GM12878 (cell line): Measurements from ENCODE around the gene GRIK4. TPM values are rescaled to one million over a fixed set of nuclear protein-coding genes. Genes with fewer than 3 reads are reported as not detected.

Source experiments
- ATAC-seq: fragments of 200-7000 bp; cut with Tn5 transposase; 3 replicates; pipeline ENCODE4 v1.9.1; 2020; ENCODE audit warnings: mild to moderate bottlenecking, moderate library complexity
- BruUV-seq: library from RNA; stranded (reverse); fragments of 400-500 nt; replicated peaks from 2 replicates; lab custom pipeline; 2021; lab: Mats Ljungman, UMichigan
- CTCF ChIA-PET: fragments of 300-600 bp; sonication (Branson Sonifier 250); formaldehyde crosslinking; extraction: SDS; loops from one replicate; lab custom pipeline; 2021; ENCODE audit warnings: inconsistent platforms; lab: Yijun Ruan, JAX
- POLR2A ChIA-PET: fragments of 350-600 bp; formaldehyde crosslinking; extraction: SDS; loops from one replicate; lab custom pipeline; 2021; ENCODE audit warnings: inconsistent platforms; lab: Charles Lee
- RAD21 ChIA-PET: fragments of 300-600 bp; sonication (Branson Sonifier 250); formaldehyde crosslinking; loops from one replicate; lab custom pipeline; 2023; ENCODE audit warnings: antibody characterized with exemption; ENCODE audit not compliant: unreplicated experiment; lab: Charles Lee
- SMC1A ChIA-PET: fragments of 300-600 bp; sonication (Branson Sonifier 250); formaldehyde crosslinking; loops from one replicate; lab custom pipeline; 2023; ENCODE audit not compliant: unreplicated experiment, uncharacterized antibody; lab: Charles Lee
- DNase-seq: peaks from one replicate; pipeline ENCODE4 v3.0.0-alpha.2; 2011; ENCODE audit warnings: low read depth, low spot score
- FAIRE-seq: peaks from 3 replicates; lab custom pipeline; 2011; peaks lifted over from hg19 to GRCh38; lab: Jason Lieb, UNC
- H2AFZ ChIP-seq: 2 replicates; pipeline ENCODE4 v1.6.0; 2011; ENCODE audit warnings: low read depth, low read length, control low read depth; ENCODE audit not compliant: control insufficient read depth
- H3K27ac ChIP-seq: 2 replicates; pipeline ENCODE4 v1.5.1; 2011; ENCODE audit warnings: control low read depth; ENCODE audit not compliant: control insufficient read depth, insufficient read depth
- H3K27me3 ChIP-seq, 2 experiments: replicated peaks in 1 of 2; 2 replicates each; pipeline versions ENCODE4 v1.6.0 to v1.6.1; 2011; ENCODE audit warnings: low read length in 1 of 2; ENCODE audit not compliant: control insufficient read depth in 2 of 2, insufficient read depth in 2 of 2
- H3K36me3 ChIP-seq, 2 experiments: 2 replicates each; pipeline ENCODE4 v1.5.1; 2011; ENCODE audit warnings: low read length in 1 of 2; ENCODE audit not compliant: control insufficient read depth in 2 of 2, insufficient read depth in 2 of 2
- H3K4me1 ChIP-seq: 2 replicates; pipeline ENCODE4 v1.6.1; 2011; ENCODE audit warnings: mild to moderate bottlenecking, low read length, moderate library complexity, mixed read lengths; ENCODE audit not compliant: control insufficient read depth, insufficient read depth
- H3K4me2 ChIP-seq: 2 replicates; pipeline ENCODE4 v1.6.0; 2011; ENCODE audit warnings: control low read depth; ENCODE audit not compliant: control insufficient read depth, insufficient read depth
- H3K4me3 ChIP-seq: fragments of 200-600 bp; sonication (generic); 2 replicates; pipeline ENCODE4 v1.5.1; 2016
- H3K79me2 ChIP-seq: 2 replicates; pipeline ENCODE4 v1.6.0; 2011; ENCODE audit warnings: low read length; ENCODE audit not compliant: control insufficient read depth, insufficient read depth
- H3K9ac ChIP-seq: 2 replicates; pipeline ENCODE4 v1.8.0; 2011; ENCODE audit warnings: low read length, control low read depth, mixed read lengths; ENCODE audit not compliant: control insufficient read depth, insufficient read depth
- H3K9me3 ChIP-seq: replicated peaks from 3 replicates; pipeline ENCODE4 v1.5.1; 2011; ENCODE audit warnings: mild to moderate bottlenecking, low read length; ENCODE audit not compliant: control insufficient read depth, insufficient read depth
- H4K20me1 ChIP-seq: 2 replicates; pipeline ENCODE4 v1.6.0; 2011; ENCODE audit not compliant: control insufficient read depth, insufficient read depth
- EED ChIP-seq: sonication (generic); IDR thresholded peaks from 2 replicates; pipeline ENCODE4 v1.6.1; 2016; ENCODE audit warnings: antibody characterized with exemption, low read depth
- SRF ChIP-seq, 2 experiments: IDR thresholded peaks; 2 replicates each; pipeline ENCODE4 v1.6.1; 2011; ENCODE audit warnings: low read depth in 2 of 2, low read length in 2 of 2, mild to moderate bottlenecking in 1 of 2, moderate library complexity in 1 of 2
- ZNF592 ChIP-seq: fragments of 450-650 bp; IDR thresholded peaks from 2 replicates; pipeline ENCODE4 v1.6.1; 2017; ENCODE audit warnings: mild to moderate bottlenecking, moderate library complexity
- ZZZ3 ChIP-seq: IDR thresholded peaks from 2 replicates; pipeline ENCODE4 v1.6.1; 2011; ENCODE audit warnings: low read depth; ENCODE audit not compliant: control insufficient read depth, insufficient read length
- WGBS: methylation state at CpG from one replicate; pipeline ENCODE4 v1.1.6; 2016; ENCODE audit warnings: low lambda C conversion rate; ENCODE audit not compliant: insufficient replicate concordance, insufficient coverage; ENCODE audit errors: missing lambda C conversion rate; 5-methylcytosine and 5-hydroxymethylcytosine counted together
- in situ Hi-C: fragments of 300-500 bp; cut with MboI; formaldehyde crosslinking; loops from 9 replicates; pipeline ENCODE4 v1.14.3; 2018; ENCODE audit warnings: mixed read lengths
- intact Hi-C: fragments of 100-400 bp; cut with micrococcal nuclease; formaldehyde crosslinking; loops from one replicate; pipeline ENCODE4 v1.14.2; 2022; ENCODE audit not compliant: unreplicated experiment
- polyA plus RNA-seq, 11 experiments: library from polyadenylated mRNA; depleted of rRNA in 4 of 11; unstranded in 6 of 11; stranded (reverse) in 5 of 11; fragments of >200 nt; fragmentation: Nextera tagmentation in 4 of 11; fragmentation: Illumina TruSeq in 1 of 11; extraction: Ambion mirVana in 4 of 11; extraction: Trizol in 1 of 11; gene quantifications; 1 replicate in 1 of 11; 2 replicates in 10 of 11; pipeline versions ENCODE4 v1.2.1 to v1.2.3, GENCODE V29; 2011 to 2016; ENCODE audit warnings: inconsistent platforms in 2 of 11, missing spikeins in 2 of 11, low read depth in 1 of 11
- total RNA-seq, 4 experiments: library from RNA; depleted of rRNA in 3 of 4; stranded (reverse); fragments of >200 nt in 3 of 4; fragmentation: Illumina TruSeq in 1 of 4; extraction: Trizol in 1 of 4; gene quantifications; 2 replicates each; pipeline versions ENCODE4 v1.2.1 to v1.2.3, GENCODE V29; 2013 to 2021

Gene GRIK4
- total and polyA plus RNA-seq, 10 of the 15 experiments (the other 5 are each of a cell fraction or from before 2014, with no cell fraction given), result 0.33 to 3.6 (median 0.72) TPM

- TF ChIP-seq ZNF592 (no peak), ZZZ3 (no peak), EED (no peak)
Measured at GRCh38 chr11:120577624-120578363, 66.2 kb downstream of the GRIK4 start (continued).

- Histone ChIP-seq H3K9me3 (no peaks in the 10 kb centered on the region), H3K4me2 (no peak overlapping the region), H3K27me3 (no peaks in the 10 kb centered on the region), H3K79me2 (no peaks in the 10 kb centered on the region), H3K9ac (no peak overlapping the region), H3K36me3 (no peaks in the 10 kb centered on the region), H4K20me1 (no peaks in the 10 kb centered on the region), H3K4me1 (peaks cover 19% of the 10 kb centered on the region), H3K4me3 (no peak overlapping the region), H3K27ac (no peak overlapping the region), H2AFZ (no peak overlapping the region)
- ChIA-PET RAD21 (interaction anchor here (1.1 to 2.2 kb wide), 5 partner anchors 9 to 106 kb away, joined by 3 to 7 read pairs (median 3); no protein-coding TSS in a partner anchor), POLR2A (interaction anchor here (0.8 to 1.7 kb wide), 2 partner anchors 9 to 14 kb away, joined by 5 read pairs; no protein-coding TSS in a partner anchor), CTCF (interaction anchor here (0.6 to 1.2 kb wide), 4 partner anchors 14 to 106 kb away, joined by 3 to 4 read pairs (median 3); no protein-coding TSS in a partner anchor), SMC1A (interaction anchor here (0.6 to 3.5 kb wide), 7 partner anchors 9 to 78 kb away, joined by 3 to 21 read pairs (median 3); no protein-coding TSS in a partner anchor)
- in situ Hi-C loops, result no loop called here
- BruUV-seq, result no TSS peak
- no peak for TF ChIP-seq SRF (IDR thresholded peaks at IDR 0.05; ENCODE audit: low read depth in 2 of 2, low read length in 2 of 2)
- DNase-seq (no peak), FAIRE-seq (no peak), ATAC-seq (no peak)
- 65% methylated on average over 14 of the region's 14 CpGs for WGBS
- intact Hi-C loops, result no loop called here
Measured at GRCh38 chr11:120578596-120579154, 67.1 kb downstream of the GRIK4 start.
